HG03064 (cell line): ENCODE results near the gene YWHAB.

Experiments used
- ATAC-seq: cut with Tn5 transposase; IDR thresholded peaks from one replicate; pipeline ENCODE4 v1.9.1; 2021; ENCODE audit warnings: low read depth; ENCODE audit not compliant: unreplicated experiment

YWHAB gene

GRCh38 chr20:44948513-44948912 lies 63.0 kb downstream of the YWHAB start:
- no peak for ATAC-seq

- ATAC-seq = no peak
These were observed 64.9 kb downstream of the YWHAB start for GRCh38 chr20:44950368-44950767.

- no peak for ATAC-seq
These were observed 67.2 kb downstream of the YWHAB start for GRCh38 chr20:44952731-44953130.

GRCh38 chr20:44954211-44954610 lies 68.7 kb downstream of the YWHAB start:
- ATAC-seq = no peak

- no peak for ATAC-seq
These were observed 69.8 kb downstream of the YWHAB start for GRCh38 chr20:44955270-44955669.

GRCh38 chr20:44956410-44956809 lies 70.9 kb downstream of the YWHAB start:
- no peak for ATAC-seq
